B cell (primary cell): ENCODE data around the gene ZC3H10. TPM values are rescaled to one million over a fixed set of nuclear protein-coding genes. Genes with fewer than 3 reads are reported as not detected.

Experiments used
- ATAC-seq: fragments of 200-7000 bp; cut with Tn5 transposase; one replicate; pipeline ENCODE4 v1.10.0; 2021; ENCODE audit warnings: low read depth, mild to moderate bottlenecking, moderate number of reproducible peaks, moderate library complexity
- CTCF ChIA-PET: fragments of 350-600 bp; sonication (Branson Sonifier 250); formaldehyde crosslinking; loops from one replicate; lab custom pipeline; 2021; ENCODE audit warnings: antibody characterized with exemption, inconsistent platforms; lab: Charles Lee
- POLR2A ChIA-PET: fragments of 350-600 bp; sonication (Branson Sonifier 250); formaldehyde crosslinking; loops from one replicate; lab custom pipeline; 2021; ENCODE audit warnings: antibody characterized with exemption; lab: Charles Lee
- DNase-seq: peaks from one replicate; pipeline ENCODE4 v3.0.0; 2013
- H2AFZ ChIP-seq: 2 replicates; pipeline ENCODE4 v1.6.1; 2012; ENCODE audit warnings: mild to moderate bottlenecking, low read depth, low read length; ENCODE audit not compliant: insufficient read depth, poor library complexity, severe bottlenecking
- H3K27ac ChIP-seq, 2 donors: 1 replicate in 1 of 2; 2 replicates in 1 of 2; pipeline ENCODE4 v1.5.1; 2012 to 2013; ENCODE audit warnings: low read length in 2 of 2, mild to moderate bottlenecking in 2 of 2, moderate library complexity in 1 of 2
- H3K27me3 ChIP-seq, 4 experiments: fragments of 200-600 bp in 1 of 4; sonication (generic) in 1 of 4; replicated peaks in 1 of 4; 1 replicate in 2 of 4; 2 replicates in 2 of 4; pipeline versions ENCODE4 v1.6.1 to v1.7.0; 2013 to 2016; ENCODE audit warnings: low read length in 3 of 4, mild to moderate bottlenecking in 2 of 4, mixed read lengths in 1 of 4, moderate library complexity in 1 of 4; ENCODE audit not compliant: insufficient read depth in 4 of 4, control insufficient read depth in 3 of 4; ENCODE audit errors: control extremely low read depth in 1 of 4
- H3K36me3 ChIP-seq, 2 experiments: replicated peaks in 1 of 2; 1 replicate in 1 of 2; 2 replicates in 1 of 2; pipeline versions ENCODE4 v1.6.1 to v1.7.1; 2013; ENCODE audit warnings: low read length in 1 of 2; ENCODE audit not compliant: insufficient read depth in 2 of 2, control insufficient read depth in 1 of 2; ENCODE audit errors: control extremely low read depth in 1 of 2, extremely low read depth in 1 of 2
- H3K4me1 ChIP-seq, 2 donors: fragments of 200-600 bp in 1 of 2; sonication (generic) in 1 of 2; 1 replicate in 1 of 2; 2 replicates in 1 of 2; pipeline versions ENCODE4 v1.5.1 to v1.6.1; 2013 to 2017; ENCODE audit warnings: low read length in 2 of 2; ENCODE audit not compliant: control insufficient read depth in 2 of 2, insufficient read depth in 2 of 2
- H3K4me2 ChIP-seq: replicated peaks from 2 replicates; pipeline ENCODE3; 2012; ENCODE audit warnings: mild to moderate bottlenecking, low read depth, low read length; ENCODE audit not compliant: poor library complexity, severe bottlenecking
- H3K4me3 ChIP-seq, 5 experiments: fragments of 200-600 bp in 1 of 5; sonication (generic) in 1 of 5; 1 replicate in 3 of 5; 2 replicates in 2 of 5; pipeline versions ENCODE4 v1.5.1 to v1.7.0; 2011 to 2016; ENCODE audit warnings: low read length in 4 of 5, mild to moderate bottlenecking in 4 of 5, low read depth in 2 of 5, control low read depth in 1 of 5, moderate library complexity in 1 of 5; ENCODE audit not compliant: insufficient read depth in 1 of 5; ENCODE audit errors: control extremely low read depth in 1 of 5, extremely low read depth in 1 of 5
- H3K79me2 ChIP-seq: fragments of 200-600 bp; sonication (generic); one replicate; pipeline ENCODE4 v1.6.0; 2016; ENCODE audit warnings: low read length; ENCODE audit not compliant: control insufficient read depth, insufficient read depth
- H3K9ac ChIP-seq: fragments of 200-600 bp; sonication (generic); 2 replicates; pipeline ENCODE4 v1.6.1; 2017; ENCODE audit warnings: mild to moderate bottlenecking, low read length, moderate library complexity
- H3K9me3 ChIP-seq, 3 donors: one replicate each; pipeline versions ENCODE4 v1.6.1 to v1.7.1; 2013; ENCODE audit warnings: low read length in 2 of 3; ENCODE audit not compliant: control insufficient read depth in 2 of 3, insufficient read depth in 1 of 3; ENCODE audit errors: control extremely low read depth in 1 of 3
- H4K20me1 ChIP-seq: 2 replicates; pipeline ENCODE4 v1.6.0; 2012; ENCODE audit warnings: mild to moderate bottlenecking, low read length; ENCODE audit not compliant: insufficient read depth, control insufficient read depth, poor library complexity, severe bottlenecking
- H3K27ac Mint-ChIP-seq: one replicate; pipeline ENCODE4 v1.8.0; 2021; ENCODE audit warnings: mixed read lengths
- H3K27me3 Mint-ChIP-seq: one replicate; pipeline ENCODE4 v1.8.0; 2021; ENCODE audit warnings: mixed read lengths
- H3K4me1 Mint-ChIP-seq: one replicate; pipeline ENCODE4 v1.8.0; 2021; ENCODE audit warnings: mixed read lengths
- H3K4me3 Mint-ChIP-seq: one replicate; pipeline ENCODE4 v1.8.0; 2021; ENCODE audit warnings: mixed read lengths
- H3K9me3 Mint-ChIP-seq: one replicate; pipeline ENCODE4 v1.8.0; 2022; ENCODE audit warnings: mixed read lengths; ENCODE audit not compliant: insufficient read depth
- CTCF ChIP-seq: fragments of 200-600 bp; IDR thresholded peaks from one replicate; pipeline ENCODE4 v1.8.0; 2022; ENCODE audit warnings: antibody characterized with exemption, mild to moderate bottlenecking
- EZH2 ChIP-seq: IDR thresholded peaks from 2 replicates; pipeline ENCODE4 v1.6.1; 2012; ENCODE audit warnings: borderline replicate concordance, low read depth, mild to moderate bottlenecking, moderate library complexity, low read length; ENCODE audit not compliant: insufficient read depth, poor library complexity, severe bottlenecking
- WGBS: methylation state at CpG from one replicate; pipeline ENCODE4 v1.1.5; 2013; ENCODE audit warnings: missing lambda C conversion rate; ENCODE audit not compliant: insufficient coverage; 5-methylcytosine and 5-hydroxymethylcytosine counted together
- intact Hi-C: fragments of 100-400 bp; cut with micrococcal nuclease; formaldehyde crosslinking; loops from one replicate; pipeline ENCODE4 v1.10.0; 2022
- polyA plus RNA-seq: library from polyadenylated mRNA; depleted of rRNA; stranded (reverse); fragments of >200 nt; gene quantifications from 2 replicates; pipeline ENCODE4 v1.2.3, GENCODE V29; 2012
- total RNA-seq, 2 donors: library from RNA; stranded (reverse); fragments of 120-200 nt in 1 of 2; gene quantifications; 1 replicate in 1 of 2; 2 replicates in 1 of 2; pipeline versions ENCODE4 v1.2.3 to v1.2.4, GENCODE V29; 2013 to 2022

The ZC3H10 gene
- total and polyA plus RNA-seq, 2 donors (not counting 1 experiment from before 2014, with no cell fraction given) = 4.7 to 21.7 TPM

- Mint-ChIP-seq H3K4me1 (peaks cover 48% of the 10 kb centered on the region), H3K27me3 (no peaks in the 10 kb centered on the region), H3K4me3 (no peak overlapping the region), H3K27ac (peak overlapping the region; percentile 82), H3K9me3 (no peaks in the 10 kb centered on the region)
- H3K27me3 ChIP-seq = no peaks in the 10 kb centered on the region
- CTCF ChIA-PET = interaction anchor here (0.6 to 13.8 kb wide), 6 partner anchors 31 to 145 kb away, joined by 3 to 247 read pairs (median 4); partner anchors contain the start of genes RNF41 and SMARCC2
- no peaks in the 10 kb centered on the region for H3K9me3 ChIP-seq
- intact Hi-C loops = no loop called here
- POLR2A ChIA-PET = interaction anchor here (0.5 to 0.9 kb wide), 3 partner anchors 28 to 340 kb away, joined by 3 to 4 read pairs (median 3); no protein-coding TSS in a partner anchor
- H3K9ac ChIP-seq = no peak overlapping the region
- H3K27ac ChIP-seq = peak overlapping the region in 1 of 2 donors; percentile 80
- peaks cover 4% of the 10 kb centered on the region for H4K20me1 ChIP-seq
- H3K79me2 ChIP-seq = peaks cover 62% of the 10 kb centered on the region
- TF ChIP-seq CTCF (no peak), EZH2 (no peak)
- no peak overlapping the region for H3K4me3 ChIP-seq
- DNase-seq = no peak
- ATAC-seq = no peak
- no peak overlapping the region for H3K4me2 ChIP-seq
- H2AFZ ChIP-seq = no peak overlapping the region
- H3K4me1 ChIP-seq = peaks cover 37 to 39% of the 10 kb centered on the region in 2 donors
- 64% methylated on average over 1 of the region's 4 CpGs for WGBS
- H3K36me3 ChIP-seq = peaks cover 0 to 26% of the 10 kb centered on the region in 2 experiments
Observed at GRCh38 chr12:56124133-56124532, 6.1 kb downstream of the ZC3H10 start.

GRCh38 chr12:56126732-56127239 is 8.7 kb downstream of the ZC3H10 start:
- peak; percentile 16 for ATAC-seq
- peak overlapping the region; percentile 98 for H3K27ac Mint-ChIP-seq

More at GRCh38 chr12:56126732-56127239, 8.7 kb downstream of the ZC3H10 start:
- Histone ChIP-seq H4K20me1 (peaks cover 18% of the 10 kb centered on the region), H3K79me2 (peaks cover 56% of the 10 kb centered on the region), H3K9me3 (no peaks in the 10 kb centered on the region), H3K36me3 (peaks cover 2 to 25% of the 10 kb centered on the region in 2 experiments), H3K27ac (peak overlapping the region; percentile 76 to 80), H3K4me1 (peaks cover 46 to 50% of the 10 kb centered on the region in 2 donors), H3K4me2 (peak overlapping the region; percentile 96), H3K27me3 (no peaks in the 10 kb centered on the region), H3K9ac (peak overlapping the region; percentile 33), H3K4me3 (peak overlapping the region in 4 of 5 experiments; percentile 12 to 62 (median 48)), H2AFZ (no peak overlapping the region)
- Mint-ChIP-seq H3K4me3 (peak overlapping the region; percentile 100), H3K9me3 (no peaks in the 10 kb centered on the region), H3K4me1 (peaks cover 63% of the 10 kb centered on the region), H3K27me3 (no peaks in the 10 kb centered on the region)
- CTCF ChIA-PET = interaction anchor here (0.7 to 13.8 kb wide), 13 partner anchors 9 to 337 kb away, joined by 3 to 247 read pairs (median 10); partner anchors contain the start of genes MYL6, MYL6B, RNF41 and RPL41
- 19% methylated on average over 2 of the region's 3 CpGs for WGBS
- no peak for TF ChIP-seq EZH2
- no peak for TF ChIP-seq CTCF
- peak; percentile 74 for DNase-seq
- intact Hi-C loops = loop anchor here (1.0 to 5.0 kb wide), 9 partner anchors 8 to 323 kb away; partner anchors contain the start of genes ANKRD52, COQ10A, MYL6B and RNF41
- POLR2A ChIA-PET = interaction anchor here (0.5 to 5.7 kb wide), 7 partner anchors 9 to 95 kb away, joined by 3 to 49 read pairs (median 28); partner anchors contain the start of genes MYL6, MYL6B, RNF41 and RPL41
